A673 (cell line): Measurements from ENCODE around the gene COL4A1.

ENCODE experiments used
- CTCF ChIP-seq: fragments of 300-800, 200-600 bp; sonication (generic); conservative IDR thresholded peaks from 2 replicates; pipeline ENCODE4 v1.5.1; 2017; ENCODE audit warnings: low read depth, mild to moderate bottlenecking, antibody characterized with exemption, low read length, moderate library complexity, mixed read lengths
- EZH2 ChIP-seq: fragments of 200-600 bp; sonication (generic); IDR thresholded peaks from 2 replicates; pipeline ENCODE4 v1.6.1; 2017; ENCODE audit warnings: borderline replicate concordance, low read depth, mild to moderate bottlenecking, mixed read lengths, antibody characterized with exemption, low read length; ENCODE audit not compliant: poor library complexity, severe bottlenecking

DNA sequence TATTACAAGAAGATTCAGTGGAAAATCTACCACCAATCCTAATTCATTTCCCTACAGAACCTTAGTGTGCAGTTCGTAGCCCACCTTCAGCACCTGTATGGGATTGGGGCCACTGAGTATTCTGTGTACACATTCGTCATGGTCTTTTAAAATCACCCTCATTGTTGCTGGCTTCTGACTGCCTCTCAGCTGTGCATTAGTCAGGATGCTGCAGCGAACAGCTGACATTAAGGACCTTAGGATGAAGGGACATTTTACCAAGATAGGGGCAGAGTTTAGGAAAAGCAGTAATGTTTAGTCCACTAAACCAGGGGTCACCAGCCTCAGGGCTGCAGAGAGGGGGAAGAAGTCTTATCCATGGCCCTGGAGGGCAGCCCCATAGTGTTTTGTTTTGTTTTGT is 176.5 kb downstream of the COL4A1 start:
- TF ChIP-seq CTCF (no peak), EZH2 (no peak)
